ENCODE data around the gene TRAPPC12.
"Not testable (repeated sequence)": the region's sequence is repeated elsewhere in the genome, so short reads cannot be mapped to it uniquely, and the experiment has no call there.

The TRAPPC12 gene

GRCh38 chr2:3505771-3506170, 126.3 kb downstream of the TRAPPC12 start:
- DNase-seq (ENCODE audit: low read depth in 3 of 3) = no peak

- no peak for DNase-seq (ENCODE audit: low read depth in 3 of 3)
Measured at GRCh38 chr2:3512086-3512485, 132.6 kb downstream of the TRAPPC12 start.

- DNase-seq (ENCODE audit: low read depth in 3 of 3) = no peak
Measured at GRCh38 chr2:3513026-3513810, 133.7 kb downstream of the TRAPPC12 start.

- DNase-seq (ENCODE audit: low read depth in 3 of 3) = not testable (repeated sequence)
Measured at GRCh38 chr2:3515438-3515837, 135.9 kb downstream of the TRAPPC12 start.

GRCh38 chr2:3516831-3517230, 137.3 kb downstream of the TRAPPC12 start:
- no peak for DNase-seq (ENCODE audit: low read depth in 3 of 3)

- no peak for DNase-seq (ENCODE audit: low read depth in 3 of 3)
Measured at GRCh38 chr2:3517948-3518495, 138.5 kb downstream of the TRAPPC12 start.

- peak; percentile 96 to 98 (median 97) for DNase-seq (ENCODE audit: low read depth in 3 of 3)
Measured at GRCh38 chr2:3518496-3519254, 139.2 kb downstream of the TRAPPC12 start.

GRCh38 chr2:3519255-3520205, 140.0 kb downstream of the TRAPPC12 start, which contains the start of gene ADI1:
TSS of gene ADI1 (minus strand) at chr2:3519531. CDS start at chr2:3519487, 44 bp downstream.
- DNase-seq (ENCODE audit: low read depth in 3 of 3) = peak; percentile 55 to 81 (median 65)

- DNase-seq (ENCODE audit: low read depth in 3 of 3) = no peak
Measured at GRCh38 chr2:3520591-3520990, 141.1 kb downstream of the TRAPPC12 start.

- DNase-seq (ENCODE audit: low read depth in 3 of 3) = no peak
Measured at GRCh38 chr2:3522961-3523421, 143.5 kb downstream of the TRAPPC12 start.

- DNase-seq (ENCODE audit: low read depth in 3 of 3) = no peak
Measured at GRCh38 chr2:3523551-3524041, 144.1 kb downstream of the TRAPPC12 start.

GRCh38 chr2:3526871-3527270, 147.4 kb downstream of the TRAPPC12 start:
- DNase-seq (ENCODE audit: low read depth in 3 of 3) = no peak

- DNase-seq (ENCODE audit: low read depth in 3 of 3) = no peak
Measured at GRCh38 chr2:3527886-3528785, 148.6 kb downstream of the TRAPPC12 start.
